Measurements from ENCODE around the gene CELF4.
A peak's percentile ranks its signal among the peaks of the same experiment; 100 is the strongest.

The CELF4 gene

DNA sequence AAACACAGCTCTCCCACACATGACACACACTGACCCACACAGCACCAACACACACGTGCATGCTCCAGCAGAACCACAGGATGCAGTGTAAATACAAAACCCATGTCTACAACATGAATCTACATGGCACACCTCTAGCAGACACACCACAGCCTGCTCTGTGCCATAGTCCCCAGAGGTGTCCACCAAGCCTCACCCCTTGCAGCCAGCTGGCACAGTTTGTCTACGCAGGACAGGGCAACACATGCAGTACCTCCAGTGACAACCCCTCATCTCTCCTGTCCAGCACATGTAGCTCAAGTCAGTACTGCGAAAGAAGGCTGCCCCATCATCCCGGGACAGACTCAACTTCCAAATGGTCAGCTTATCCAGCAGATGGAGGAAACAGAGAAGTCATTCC is 18.9 kb downstream of the CELF4 start:
- no peak for DNase-seq

DNA sequence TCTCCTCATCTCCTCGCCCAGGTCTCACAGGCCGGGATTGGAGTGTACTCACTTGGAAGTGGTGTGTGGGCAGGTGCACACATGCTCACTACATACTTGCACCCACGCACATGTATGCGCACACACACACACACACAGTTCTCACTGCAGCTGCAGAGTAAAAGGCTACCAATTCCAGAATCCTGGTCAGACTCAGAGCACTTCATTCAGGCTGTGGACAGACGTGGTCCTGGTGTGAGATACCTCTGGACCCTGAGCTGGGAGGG is 19.4 kb downstream of the CELF4 start:
- no peak for DNase-seq

DNA sequence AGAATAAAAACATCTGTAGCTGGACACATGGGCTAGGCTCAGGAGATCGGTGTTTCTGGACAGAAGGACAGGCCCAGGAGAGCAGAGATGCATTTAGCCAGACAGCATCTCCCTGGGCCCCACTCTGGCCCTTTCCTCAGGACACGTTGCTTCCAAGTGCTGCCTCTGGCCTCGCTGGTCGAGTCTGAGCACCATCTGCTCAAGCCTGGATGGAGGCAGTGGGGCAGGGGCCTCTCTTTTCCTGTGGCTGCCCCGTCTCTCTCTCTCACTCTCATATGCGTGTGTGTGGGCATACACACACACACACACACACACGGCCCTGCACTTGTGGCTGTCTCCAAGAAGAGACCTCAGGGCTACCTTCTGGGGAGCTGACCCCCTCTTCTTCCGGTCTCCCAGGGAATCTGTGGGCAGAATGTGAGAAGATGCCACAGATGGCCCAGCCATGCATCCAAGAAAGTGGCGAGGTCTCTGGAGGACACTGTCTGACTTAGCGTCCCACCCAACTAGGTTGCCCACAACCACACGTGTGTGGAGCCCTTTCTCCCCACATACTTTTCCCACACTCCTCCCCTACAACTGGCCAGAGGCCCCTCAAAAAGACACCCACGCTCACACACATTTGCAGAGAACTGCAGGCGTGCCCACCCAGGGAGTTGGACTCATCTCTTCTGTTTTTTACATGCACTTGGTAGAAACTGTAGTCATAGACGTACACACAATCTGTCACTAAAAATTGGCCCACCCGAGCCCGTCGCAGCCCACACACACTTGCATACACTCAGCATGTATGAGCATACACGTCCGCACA is 19.9 kb downstream of the CELF4 start:
- no peak for DNase-seq

DNA sequence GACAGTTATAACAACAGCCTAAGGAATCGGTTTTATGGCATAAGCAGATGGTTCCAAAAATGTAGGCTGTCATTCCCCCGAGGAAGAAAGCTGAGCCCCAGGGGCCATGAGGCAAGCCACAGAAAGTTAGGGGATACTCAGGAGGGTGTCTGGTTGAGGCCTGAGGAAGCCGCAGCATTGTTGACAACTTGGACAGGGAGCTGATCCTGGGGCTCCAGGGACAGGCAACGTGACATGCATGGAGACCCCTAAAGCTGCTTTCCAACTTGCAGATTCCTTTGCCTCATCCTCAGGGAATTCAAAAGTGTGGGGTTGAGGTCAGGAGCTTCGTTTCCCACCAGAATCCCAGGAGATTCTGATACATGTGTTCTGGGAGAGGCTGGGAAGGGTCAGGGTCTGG is 20.9 kb downstream of the CELF4 start:
- DNase-seq: no peak

DNA sequence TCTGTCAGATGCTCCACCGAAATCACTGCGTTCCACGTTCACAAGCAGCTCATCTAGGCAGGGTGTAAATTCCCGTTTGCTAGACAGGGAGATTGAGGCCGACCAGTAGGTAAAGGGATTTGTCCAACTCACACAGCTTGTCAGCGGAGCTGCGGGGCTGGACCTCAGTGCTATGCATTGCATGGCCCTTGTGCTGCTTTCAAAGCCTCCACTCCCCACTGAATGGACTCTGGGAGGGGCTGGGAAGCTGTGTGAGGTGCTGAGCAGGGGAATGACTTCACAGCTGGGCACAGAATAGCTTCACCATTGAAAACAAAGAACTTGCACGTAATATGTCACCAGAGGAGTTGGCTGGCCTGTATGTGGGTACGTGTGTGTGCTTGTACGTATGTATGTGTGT is 21.4 kb downstream of the CELF4 start:
- DNase-seq: no peak

DNA sequence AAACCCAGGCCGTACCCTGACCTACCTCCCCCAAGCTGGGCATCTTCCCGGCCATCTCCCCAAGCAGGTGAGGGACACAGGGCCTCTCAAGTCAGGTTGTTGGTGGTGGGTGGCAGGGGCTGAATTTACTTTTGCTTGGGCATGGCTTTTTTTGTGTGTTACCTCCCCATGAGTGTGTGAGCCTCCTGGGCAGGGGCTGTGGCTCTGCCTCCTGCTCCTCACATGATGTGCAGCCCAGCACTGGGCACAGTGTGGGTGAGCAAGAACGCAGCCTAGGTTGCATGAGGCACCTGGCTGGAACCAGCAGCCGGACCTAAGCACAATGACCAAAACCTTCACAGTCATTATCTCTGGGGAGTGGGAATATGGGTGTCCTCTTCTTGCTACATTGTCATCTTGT is 22.3 kb downstream of the CELF4 start:
- no peak for DNase-seq

DNA sequence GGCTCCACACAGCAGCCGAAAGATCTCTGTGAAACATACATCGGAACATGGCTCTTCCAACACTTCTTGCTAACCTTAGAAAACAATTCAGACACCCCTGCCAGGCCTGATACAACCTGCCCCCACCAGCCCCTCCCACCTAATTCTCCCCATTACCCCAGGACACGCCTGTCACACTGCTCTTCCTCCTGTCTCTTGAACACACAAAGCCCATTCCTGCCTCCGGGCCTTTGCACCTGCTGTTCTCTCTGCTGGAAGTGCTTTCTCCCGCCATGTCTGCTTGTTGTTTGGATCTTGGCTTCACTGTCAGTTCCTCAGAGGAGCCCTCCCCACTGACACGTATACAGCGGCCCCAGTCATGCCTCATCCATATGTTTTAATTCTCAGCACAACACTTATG is 24.1 kb downstream of the CELF4 start:
- DNase-seq: no peak

DNA sequence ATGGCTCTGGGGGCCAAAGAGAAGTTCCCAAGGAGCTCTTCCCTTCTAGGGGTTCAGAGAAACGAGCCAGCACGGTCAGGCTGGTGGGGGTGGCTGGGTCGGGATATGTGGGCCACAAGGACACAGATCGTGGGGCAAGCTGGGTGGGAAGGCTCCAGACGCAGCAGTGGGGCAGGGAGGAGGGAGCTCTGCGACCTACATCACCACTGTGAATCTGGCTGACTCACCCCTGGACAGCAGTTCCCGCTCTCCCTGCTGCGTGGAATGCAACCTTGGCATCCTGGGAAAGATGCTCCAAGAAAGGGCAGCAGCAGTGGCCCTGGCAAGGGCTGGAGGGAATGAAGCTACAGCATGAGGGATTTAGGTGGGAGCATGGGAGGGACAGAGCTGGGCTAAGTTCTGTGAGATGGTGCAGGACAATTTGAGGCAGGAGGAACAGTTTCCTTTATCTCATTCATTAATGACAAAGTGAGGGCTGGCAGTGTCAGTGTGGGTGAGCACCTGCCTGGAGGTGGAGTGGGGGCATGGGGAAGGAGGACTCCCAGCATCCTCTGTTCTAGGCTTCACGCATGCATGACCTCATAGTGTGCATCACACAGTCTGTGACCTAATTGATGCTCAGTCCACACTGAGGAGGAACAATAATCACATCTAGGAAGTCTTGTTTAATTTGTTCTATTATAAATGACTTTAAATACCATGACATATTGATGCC is 25.0 kb downstream of the CELF4 start:
- DNase-seq: no peak

DNA sequence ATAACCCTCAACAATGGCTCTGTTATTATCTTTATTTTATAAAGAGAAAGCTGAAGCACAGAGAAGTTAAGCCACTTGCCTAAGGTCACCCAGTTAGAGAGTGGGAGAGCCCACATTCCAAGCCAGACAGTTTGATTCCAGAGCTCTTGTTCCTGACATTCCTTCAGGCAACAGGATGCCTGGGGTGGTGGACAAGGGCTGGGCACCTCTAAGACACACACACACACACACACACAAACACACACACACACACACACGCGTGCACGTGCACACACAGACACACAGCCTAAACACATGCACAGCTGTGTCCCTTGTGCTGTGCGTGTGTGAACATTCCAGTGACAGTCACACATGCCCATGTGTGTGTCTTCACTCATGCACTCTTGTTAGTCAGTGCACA is 26.4 kb downstream of the CELF4 start:
- DNase-seq: no peak

DNA sequence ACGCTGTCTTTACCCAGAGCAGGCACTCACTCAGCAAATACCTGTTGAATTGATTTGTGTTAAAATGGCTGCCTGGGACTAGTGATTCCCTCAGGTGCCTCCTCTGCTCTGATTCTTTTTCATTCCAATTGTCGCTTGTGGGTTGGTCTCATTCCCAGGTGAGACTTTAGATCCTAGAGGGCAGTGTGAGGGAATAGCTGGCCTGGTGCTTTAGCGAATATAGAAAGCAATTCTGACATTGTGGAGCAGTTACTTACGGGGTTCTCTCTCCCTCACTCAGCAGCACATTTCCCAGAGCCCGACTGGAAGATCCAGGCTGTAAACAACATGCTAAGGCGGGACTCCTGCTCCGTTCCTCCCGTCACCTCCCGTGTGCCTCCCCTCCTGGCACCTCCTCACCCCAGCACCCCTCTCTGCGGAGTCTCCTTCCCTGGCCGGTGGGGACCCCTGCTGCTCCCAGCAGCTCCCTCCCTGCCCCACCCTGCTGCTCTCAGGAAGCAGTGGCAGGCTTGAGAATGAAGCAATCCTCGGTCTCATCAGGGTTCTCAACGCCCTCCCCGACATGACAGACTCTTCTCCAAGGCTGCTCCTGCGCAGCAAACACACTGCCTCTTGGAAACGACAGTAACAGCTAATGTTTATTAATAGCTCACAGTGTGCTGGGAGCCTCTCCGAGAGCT is 26.9 kb downstream of the CELF4 start:
- DNase-seq: no peak

DNA sequence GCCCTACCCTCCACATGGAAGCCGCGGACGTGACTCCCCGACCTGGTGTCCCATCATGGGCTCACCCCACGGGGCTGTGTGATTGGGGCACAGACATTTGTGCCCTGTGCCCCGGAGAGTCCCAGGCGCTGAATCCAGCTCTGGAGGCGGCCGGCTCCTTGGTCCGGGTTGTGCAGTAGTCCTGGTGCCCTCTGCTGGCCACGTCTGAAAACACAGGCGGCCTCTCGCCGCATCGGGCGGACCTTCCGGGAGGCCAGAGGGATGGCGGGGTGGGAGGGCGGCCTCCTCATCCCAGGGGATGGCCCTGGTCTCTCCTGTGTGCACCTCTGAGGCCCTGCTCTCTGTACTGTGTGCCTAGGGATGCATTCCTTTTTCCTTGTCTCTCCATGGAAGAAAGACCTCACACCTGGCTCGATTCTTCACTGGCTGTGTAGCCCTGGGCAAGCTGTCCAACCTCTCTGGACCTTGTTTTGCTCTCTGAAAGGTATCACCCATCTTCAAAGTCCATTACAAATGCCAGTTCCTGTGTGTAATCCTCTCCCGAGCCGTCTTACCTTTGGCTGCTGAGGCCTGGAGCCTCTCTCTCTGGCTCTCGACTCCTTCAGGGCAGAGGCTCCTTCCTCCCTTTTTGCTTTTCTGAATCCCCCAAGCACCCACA is 27.6 kb downstream of the CELF4 start:
- DNase-seq: peak; percentile 67

DNA sequence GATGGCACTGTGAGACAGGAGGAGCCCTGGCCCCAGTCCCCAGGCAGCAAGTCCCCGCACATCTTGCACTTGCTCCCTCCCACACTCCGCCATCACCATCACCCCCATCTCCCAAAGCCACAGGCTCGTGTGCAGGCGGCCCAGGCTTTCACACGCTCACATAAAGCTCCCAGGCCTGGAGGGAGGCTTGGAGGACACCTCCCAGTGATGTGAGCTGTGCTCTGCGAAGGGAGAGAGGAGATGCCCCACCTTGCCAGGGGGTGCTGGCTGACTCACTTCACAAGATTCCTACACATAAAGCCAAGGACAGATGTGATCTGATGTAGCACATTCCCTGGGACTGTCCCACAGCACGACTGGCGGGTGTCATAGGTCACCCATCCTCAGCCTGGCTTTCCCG is 28.9 kb downstream of the CELF4 start:
- no peak for DNase-seq

DNA sequence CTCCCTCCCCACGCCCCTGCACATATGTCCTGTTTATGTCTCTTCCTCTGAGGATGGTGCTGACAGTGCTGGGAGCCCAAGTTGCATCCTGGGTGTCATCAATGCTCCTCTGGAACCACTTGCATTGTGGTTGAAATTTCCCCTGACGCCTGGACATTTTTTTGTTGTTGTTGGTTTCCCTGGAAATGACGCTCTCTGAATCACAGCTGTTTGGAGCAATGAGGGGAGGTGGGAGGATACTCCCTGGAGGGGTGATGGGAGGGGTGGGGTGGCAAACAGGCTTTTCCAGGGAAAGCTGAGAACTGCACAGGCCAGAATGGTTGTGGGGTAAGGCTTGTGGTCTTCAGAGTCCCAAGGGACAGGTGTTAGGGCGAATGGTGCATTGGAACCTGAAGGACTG is 29.6 kb downstream of the CELF4 start:
- DNase-seq: no peak

DNA sequence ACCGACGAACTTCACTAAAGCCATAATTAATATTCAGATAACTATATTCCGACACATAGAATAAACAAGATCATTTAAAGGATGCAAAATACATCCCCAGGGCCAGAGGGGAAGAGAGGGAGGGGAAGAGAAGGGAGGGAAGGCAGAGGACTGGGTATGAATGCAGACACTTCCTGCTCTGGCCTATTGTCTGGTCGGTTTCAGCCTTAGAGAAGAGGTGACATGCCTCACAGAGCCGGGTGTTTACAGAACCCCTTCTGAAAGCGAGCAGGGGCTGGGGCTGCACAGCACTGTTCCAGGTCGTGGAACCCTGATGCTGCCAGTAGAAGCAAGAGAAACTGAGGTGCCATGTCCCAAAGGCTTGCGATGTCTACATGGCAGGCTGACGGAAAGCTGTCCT is 31.0 kb downstream of the CELF4 start:
- DNase-seq: no peak

DNA sequence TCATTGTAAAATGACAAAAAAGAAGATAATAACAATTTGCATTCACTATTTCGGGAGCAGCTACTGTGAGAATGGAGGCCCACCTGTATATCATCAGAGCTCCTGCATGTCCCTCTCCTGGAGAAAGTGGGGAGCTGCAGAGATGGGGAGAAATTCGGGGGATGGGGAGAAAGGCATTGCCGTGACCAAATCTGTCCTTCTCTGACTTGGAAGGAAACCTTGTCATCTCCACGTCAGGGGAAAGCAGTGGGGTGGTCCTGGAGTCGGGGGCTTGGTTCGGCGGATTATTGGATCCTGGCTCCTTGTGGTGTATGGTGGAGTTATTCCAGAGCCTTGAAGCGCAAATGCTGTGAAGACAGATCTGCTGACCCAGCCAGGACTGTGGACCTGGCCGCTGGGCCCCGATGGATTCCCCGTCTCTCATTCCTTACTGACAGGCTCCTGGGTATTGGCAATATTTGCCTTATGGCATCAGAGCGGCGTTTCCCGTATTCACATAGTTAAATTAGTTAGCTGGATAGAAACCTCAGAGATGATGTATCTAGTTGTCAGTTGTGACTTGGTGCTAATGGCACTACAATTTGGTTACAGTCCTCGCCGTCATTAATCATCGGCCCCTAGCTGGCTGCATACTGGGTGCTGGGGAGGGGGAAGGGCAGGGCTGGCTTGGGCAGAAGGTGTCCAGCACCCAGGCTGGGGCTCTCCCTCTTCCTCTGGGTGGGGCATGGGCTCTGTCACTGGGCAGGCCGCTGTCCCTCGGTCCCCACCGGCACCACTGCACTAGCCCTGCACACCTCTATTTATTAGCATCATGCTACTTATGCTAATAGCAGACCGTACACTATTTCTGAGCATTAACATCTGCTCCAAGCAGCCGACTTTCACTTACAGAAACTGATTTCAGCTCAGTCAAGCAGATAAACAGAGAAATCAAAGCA is 31.7 kb downstream of the CELF4 start:
- DNase-seq: no peak

DNA sequence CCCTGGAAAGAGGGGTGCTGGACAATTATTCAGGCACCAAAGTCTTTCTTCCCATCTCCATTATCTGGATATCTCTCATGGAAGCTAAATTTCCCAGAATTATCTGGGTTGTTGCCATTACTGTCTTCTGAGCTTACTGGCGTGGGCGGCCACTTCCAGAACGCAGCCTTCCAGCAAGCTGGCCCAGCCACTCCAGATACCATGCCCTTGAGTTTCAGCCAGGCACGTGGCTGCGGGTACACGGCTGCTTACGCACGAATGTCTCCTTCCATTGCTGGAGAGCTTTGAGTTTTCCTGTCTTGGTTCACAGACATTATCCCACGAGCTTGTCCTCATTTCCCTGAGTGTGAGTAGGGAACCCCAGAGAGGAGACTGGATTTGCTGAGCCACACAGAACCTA is 32.7 kb downstream of the CELF4 start:
- no peak for DNase-seq

DNA sequence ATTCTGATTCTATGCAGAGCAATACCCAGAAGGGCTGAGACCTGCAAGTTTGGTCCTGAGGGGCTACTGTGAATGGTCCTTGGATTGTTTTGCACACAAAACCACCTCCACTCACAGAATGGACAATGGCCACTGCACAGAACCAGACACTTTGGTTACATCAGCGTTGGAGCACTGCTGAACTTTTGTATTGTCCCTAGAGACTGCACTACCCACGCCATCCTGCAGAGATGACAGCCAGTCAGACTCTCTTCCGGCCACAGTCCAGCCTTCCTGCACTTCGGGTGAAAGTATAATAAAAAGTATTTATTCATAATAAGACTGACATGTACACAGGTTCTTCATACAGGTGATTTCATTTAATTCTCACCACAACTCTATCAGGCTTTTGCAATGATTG is 35.7 kb downstream of the CELF4 start:
- DNase-seq: no peak

DNA sequence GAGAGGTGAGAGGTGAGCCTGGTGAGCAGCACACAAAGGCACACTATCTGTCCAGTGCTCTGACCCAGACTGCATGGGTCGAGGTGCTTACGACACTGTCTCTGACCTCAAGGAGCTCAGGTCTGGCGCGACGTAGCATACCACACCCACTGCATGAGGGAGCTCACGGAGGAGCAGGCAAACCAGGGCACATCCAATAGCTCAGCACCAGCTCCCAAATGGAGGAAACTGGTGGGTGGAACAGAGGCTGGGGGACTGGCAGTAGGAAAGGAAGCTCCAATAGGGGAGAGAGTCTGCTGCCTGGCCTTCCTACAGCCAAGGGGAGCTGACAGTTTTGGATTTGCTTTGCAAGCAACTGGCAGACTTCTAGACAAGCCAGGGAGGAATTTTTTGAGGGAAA is 36.3 kb downstream of the CELF4 start:
- no peak for DNase-seq

DNA sequence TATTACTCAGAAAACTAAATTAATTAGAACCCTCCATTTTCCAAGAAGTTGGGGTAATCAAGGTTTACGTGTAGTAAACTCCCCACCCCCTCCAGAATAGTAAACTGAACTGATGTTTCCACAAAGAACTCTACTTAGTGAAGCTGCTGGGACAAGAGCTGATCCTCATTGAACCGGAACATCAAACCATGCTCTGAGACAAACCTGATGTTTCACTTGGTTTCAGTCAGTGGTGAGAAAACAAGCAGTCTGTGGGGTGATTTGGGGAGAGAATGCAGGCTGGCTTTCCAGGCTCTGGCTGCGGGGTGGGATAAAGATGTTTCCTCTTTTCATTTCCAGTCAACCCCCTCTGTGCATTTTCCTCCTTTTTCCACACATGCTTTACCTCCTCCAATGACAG is 38.2 kb downstream of the CELF4 start:
- DNase-seq: no peak

DNA sequence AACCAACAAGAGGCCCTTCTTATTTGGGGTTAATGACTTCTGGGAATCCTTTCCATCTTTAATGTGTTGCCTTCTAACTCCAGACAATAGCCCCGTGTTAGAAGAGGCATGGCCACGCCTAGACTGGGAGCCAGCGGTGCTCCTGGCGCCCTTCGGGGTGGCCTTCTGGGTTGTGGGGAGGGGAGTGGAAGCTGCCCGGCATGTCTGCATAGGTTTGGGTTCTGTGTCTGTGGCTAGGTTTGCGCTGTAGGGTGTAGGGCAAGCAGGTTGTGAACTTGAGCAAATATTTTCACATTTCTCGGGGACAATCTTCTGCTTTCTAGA is 40.4 kb downstream of the CELF4 start:
- no peak for DNase-seq

DNA sequence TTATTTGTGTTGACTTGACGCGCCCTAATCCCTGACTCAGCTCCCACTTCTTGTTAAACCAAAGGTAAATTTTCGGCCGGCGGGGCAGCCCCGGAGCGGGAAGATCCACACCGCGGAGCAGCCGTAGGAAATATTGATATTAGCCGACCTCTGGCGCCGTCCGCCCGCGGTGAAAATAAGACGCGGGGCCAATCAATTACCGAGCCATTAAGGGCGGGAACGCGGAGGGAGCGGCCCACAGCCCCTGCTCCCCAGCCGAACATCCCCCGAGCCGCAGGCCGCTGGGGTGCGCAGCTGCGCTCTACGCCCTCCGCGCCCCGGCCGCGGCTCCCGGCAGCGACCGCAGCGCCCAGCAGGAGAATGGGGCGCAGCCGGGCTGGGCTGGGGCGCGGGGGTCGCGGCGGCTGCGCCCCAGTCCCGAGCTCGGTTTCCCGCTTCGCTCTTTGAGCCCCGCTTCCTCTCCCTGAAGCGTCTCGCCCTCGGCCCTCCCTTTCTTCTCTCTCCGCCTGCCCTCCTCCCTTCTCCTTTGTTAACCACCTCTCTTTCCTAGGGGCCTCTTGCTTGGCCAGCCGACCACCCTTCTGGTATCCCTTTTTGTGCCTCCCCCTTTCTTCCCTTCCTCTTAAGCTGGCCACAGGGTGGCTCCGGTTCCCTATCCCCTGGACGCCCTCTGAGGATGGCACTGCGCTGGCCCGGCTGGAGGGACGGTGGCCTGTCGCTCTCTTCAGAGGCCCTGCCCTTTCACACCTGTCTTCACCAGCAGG is 40.9 kb downstream of the CELF4 start:
- peak; percentile 61 for DNase-seq

DNA sequence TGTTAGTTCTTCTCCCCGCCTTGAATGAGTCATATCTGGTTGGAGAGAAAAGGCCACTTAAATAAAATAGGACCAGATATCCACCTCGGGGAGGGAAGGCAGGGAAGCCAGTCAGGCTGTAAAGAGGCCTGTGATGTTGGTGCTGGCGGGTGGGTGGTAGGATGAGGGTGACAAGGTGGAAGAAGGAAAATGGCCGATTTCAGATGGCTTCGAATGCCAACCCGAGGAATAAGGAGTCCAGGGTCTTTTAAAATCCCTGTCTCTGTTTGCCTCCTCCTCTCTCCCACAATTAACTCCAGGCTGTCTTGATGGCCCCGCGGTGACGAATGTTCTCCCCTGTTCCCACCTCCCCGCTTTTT is 41.5 kb downstream of the CELF4 start:
- no peak for DNase-seq
